Stimulated activated CD4-positive, alpha-beta T cell treated with anti-CD3 and anti-CD28 coated beads, Interleukin-1b, Interleukin-23, amount 100 ng/mL, for 48 hours (primary cell): ENCODE results near the gene MALRD1.
"Not testable (repeated sequence)": the region's sequence is repeated elsewhere in the genome, so short reads cannot be mapped to it uniquely, and the experiment has no call there.

Experiments used
- DNase-seq: peaks from one replicate; pipeline ENCODE4 v3.0.0-alpha.2; 2020

MALRD1 gene

DNA sequence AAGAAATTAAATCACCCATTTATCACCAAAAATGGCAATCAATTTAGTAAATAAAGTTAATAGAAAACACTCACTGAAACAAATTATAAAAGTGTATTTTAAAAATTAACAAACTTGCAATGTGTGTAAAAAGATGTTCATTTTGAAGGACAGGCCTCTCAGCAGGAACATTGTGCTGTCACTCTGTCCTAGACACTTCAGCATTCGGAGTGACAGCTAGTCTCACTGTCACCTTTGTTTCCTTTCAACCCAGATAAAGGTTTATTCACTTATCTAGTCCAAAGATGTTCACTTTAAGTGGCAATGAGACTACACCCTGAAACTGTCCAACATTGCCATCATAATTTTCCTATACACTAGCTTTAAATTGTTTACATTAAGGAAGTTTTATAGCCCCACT is 675.7 kb downstream of the MALRD1 start:
- DNase-seq: no peak

DNA sequence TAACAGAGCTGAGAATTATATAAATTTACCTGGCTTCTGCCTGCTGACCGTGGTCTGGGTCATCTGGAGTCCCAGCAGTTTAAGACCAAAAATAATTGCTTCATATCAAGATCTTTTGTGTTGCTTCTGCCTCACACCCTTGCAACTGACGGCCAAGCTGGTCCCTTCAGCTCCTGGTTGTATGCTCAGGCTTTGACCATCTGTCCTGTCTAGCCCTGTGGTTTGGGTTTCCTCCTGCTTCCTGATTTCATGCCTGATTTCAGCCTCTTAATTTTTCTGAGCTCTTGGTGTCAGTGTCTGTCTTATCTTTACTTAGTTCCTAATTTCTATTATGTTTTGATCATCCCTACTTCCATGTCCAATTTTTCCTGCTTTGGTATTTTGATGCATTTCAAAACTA is 679.8 kb downstream of the MALRD1 start:
- DNase-seq: no peak

DNA sequence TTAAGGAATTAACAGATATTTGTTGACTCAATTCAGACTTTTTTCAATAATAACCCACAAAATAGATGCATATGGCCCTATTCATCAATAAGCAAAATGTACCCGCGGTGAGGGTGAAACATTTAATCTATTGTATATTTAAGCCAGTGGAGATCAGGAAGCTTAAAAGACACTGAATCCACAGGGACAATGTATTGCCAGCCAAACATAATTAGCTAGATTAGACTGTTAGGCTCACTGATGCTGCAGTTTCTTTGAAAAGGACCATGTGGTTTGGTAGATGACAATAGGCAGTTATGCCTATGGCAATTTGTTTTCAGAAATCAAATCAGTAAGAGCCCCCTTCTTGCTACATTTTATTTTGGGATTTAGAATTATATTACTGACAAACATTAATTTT is 680.4 kb downstream of the MALRD1 start:
- no peak for DNase-seq

DNA sequence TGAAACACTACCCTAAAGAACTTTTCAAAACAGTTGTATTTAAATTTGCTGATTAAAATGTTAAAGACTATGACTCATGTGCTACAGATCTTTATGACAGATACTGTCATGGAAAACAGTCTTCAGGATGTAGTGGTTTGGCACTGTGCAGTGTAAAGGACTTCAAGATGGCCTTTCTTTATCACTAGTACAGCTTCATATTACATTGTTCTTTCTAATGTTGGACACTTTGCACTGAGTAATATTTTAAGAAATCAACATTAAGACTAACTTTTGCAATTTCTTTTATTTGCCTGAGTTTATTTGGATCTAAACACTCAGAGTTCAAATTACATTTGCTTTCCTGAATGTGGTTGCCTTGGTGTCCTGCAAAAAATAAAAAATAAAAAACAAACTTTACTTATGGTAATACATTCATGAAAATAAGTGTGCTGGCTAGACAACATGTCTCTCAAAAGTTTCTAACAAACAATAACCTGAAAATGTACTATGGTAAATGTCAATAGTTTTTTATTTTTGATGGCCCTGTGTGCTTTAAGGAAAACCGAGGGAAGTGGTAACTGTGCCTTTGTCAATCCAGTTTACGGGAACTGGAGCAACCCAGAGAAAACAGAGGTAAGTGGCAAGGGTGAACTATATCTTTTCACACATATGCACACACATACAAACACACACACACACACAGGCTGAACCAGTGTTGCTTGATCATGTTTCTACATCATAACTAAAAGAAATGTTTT is 681.7 kb downstream of the MALRD1 start:
- no peak for DNase-seq

DNA sequence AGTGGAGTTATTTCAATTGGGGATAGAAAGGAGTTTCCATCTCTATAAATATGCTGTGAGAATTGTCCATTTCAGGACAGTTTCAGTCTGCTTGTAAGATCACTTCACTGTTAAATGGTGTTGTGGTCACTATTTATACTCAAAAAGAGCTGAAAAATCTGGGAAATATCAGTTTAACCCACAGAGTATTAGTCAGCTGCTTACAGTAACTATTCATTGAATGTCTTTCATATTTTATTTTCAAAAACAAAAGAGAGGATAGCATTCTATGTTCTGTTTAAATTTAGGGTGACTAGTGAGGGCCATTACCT is 682.3 kb downstream of the MALRD1 start:
- DNase-seq: no peak

DNA sequence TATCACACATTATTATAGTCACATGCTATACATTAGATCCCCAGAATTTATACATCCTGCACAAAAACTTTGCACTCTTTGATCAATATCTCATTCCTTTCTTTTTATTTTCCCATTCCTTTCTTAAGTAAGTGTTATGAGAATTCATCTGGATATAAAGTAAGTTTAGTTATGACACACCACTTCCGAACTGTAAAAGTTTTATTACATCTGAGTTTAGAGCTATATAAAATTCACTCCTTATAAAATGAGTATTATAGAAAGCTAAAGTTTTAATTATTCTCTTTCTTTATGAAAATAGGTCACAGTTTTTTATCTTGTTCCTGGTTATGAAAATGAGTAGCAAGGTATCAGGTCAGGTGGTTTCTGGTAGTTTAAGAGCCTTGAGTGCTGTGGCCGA is 683.0 kb downstream of the MALRD1 start:
- no peak for DNase-seq

DNA sequence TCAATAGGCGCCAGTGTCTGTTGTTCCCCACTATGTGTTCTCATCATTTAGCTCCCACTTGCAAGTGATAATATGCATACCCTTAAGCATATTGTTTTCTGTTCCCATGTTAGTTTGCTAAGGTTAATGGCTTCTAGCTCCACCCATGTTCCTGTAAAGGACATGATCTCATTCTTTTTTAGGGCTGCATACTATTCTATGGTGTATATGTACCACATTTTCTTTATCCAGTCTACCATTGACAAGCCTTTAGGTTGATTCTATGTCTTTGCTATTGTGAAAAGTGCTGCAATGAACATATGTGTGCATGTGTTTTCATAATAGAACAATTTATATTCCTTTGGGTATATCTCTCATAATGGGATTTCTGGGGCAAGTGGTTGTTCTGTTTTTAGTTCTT is 689.8 kb downstream of the MALRD1 start:
- DNase-seq: no peak

DNA sequence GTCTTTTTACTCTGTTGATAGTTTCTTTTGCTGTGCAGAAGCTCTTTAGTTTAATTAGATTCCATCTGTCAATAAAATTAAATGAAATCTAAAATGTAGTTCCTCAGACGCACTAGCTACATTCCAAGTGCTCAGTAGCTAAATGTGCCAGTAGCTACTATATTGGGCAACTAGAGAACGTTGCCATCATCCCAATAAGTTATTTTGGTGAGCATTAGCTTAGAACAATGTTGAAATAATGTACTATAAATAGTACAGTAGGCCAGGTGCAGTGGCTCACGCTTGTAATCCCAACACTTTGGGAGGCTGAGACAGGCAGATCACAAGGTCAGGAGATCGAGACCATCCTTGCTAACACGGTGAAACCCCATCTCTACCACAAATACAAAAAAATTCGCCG is 690.6 kb downstream of the MALRD1 start:
- not testable (repeated sequence) for DNase-seq

DNA sequence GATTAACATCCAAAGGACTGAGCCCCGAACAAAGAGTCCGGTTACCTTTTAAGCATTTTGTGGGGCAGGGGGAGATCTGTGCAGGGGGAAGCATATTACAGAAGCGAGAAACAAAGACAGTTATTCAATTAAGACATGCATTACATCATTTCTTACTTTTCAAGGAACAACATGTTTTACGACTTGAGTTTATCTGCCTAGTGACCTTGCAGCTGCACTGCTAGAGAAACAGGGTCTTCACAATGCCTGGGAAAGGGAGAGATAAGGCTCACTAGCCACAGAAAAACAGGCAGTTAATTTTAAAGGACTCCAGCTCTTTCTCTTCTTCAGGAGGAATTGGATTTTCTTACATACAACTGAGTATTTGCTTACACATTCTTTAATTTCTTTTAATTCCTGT is 693.5 kb downstream of the MALRD1 start:
- DNase-seq: not testable (repeated sequence)

DNA sequence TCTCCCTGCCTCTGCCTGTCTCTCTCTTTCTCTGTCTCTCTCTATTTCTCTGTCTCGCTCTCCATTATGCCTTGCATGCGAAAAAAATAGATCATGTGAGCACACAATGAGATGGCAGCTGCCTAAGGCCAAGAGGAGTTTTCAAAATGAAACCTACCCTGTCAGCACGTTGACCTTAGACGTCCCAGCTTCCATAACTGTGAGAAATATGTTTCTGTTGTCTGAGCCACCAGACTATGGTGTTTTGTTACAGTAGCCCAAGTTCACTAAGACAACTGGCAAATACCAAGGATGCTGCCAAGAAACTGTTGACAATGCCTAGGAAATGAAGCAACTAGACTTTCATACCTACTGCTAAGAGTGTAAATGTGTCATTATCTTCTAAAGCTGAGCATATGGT is 697.1 kb downstream of the MALRD1 start:
- DNase-seq: no peak

DNA sequence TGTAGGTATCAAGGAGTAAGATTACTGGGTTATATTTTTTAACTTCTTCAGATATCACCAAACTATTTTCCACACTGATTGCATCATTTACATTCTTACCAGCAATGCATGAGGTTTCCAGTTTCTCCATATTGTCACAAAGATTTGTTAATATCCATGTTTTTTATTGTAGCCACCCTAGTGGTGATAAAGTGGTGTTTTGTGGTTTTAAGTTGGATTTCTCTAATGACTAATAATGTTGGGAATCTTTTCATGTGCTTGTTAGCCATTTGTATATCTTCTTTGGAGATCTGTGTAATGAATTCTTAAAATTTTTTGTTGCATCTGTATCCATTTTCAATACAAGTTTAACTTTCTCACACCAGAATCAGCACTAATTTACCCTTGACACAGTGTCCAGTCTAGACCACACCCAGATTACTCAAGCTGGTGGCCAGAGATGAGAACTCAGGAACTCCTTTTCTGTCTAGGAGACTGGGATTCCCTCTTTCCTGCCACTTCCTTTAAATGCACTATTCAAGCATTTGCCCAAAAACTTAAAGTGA is 700.7 kb downstream of the MALRD1 start:
- DNase-seq: no peak

DNA sequence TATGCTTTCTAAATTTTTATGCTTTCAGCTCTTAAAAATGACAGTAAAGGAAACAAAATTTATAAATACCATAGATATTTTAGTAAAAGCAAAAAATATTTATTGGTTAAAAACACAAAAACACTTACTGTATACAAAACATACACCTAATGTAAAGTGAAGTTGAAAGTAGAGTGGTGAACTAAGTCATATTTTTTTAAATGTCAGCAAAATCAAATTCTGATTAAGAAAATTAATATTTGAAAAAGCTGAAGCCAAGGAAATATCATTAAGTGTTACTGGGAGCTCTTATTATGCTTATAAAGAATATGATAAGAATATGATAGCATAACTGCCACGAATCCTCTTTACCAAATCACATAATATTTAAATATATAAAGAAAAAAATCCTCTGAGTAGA is 702.4 kb downstream of the MALRD1 start:
- no peak for DNase-seq

DNA sequence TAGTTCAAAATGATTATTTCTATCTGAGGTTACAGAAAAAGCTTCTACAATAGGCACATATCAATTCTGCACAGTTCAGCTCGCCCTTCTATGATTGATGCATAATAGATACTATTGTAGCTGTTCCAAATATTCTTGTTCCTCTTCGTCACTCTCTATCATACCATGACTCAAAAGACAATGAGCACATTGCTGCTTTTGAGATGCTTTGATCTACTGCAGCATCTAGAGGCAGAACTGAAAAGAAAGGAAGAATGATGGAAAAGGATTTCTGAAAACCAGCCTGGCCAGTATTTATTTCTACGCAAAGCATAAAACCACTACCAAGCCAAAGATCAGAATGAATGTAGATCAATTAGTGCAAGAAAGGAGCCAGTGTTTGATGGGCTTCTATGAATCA is 708.3 kb downstream of the MALRD1 start:
- no peak for DNase-seq

DNA sequence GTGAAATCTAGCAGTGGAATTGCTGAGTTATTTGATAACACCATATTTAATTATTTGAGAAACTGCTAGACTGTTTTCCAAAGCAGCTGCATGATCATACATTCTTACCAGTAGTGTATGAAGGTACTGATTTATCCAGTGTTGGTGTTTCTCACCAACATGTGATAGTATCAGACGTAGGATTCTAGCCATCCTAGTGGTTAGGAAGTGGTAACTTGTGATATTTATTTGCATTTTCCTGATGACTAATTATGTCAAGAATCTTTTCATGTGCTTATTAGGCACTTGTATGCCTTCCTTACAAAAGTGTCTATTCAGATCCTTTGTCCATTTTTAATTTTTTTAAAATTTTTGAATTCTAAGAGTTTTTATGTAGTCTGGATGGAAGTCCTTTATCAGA is 713.4 kb downstream of the MALRD1 start:
- no peak for DNase-seq

DNA sequence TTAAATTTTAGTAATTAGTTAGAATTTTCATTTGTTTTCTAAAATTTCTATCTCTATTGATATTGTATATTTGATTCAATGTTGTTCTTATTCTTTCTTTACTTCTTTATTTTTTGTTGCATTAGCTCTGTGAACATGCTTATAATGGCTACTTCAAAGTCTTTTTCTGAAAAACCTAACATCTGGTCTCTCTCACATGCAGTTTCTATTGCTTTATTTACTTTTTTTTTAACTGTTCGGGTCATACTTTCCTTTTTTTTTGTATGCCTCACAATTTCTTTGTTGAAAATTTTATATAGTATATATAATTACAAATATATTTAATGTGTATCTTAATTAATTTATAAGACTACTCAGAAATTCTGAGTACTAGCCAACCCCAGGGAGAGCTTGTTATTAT is 715.5 kb downstream of the MALRD1 start:
- no peak for DNase-seq

DNA sequence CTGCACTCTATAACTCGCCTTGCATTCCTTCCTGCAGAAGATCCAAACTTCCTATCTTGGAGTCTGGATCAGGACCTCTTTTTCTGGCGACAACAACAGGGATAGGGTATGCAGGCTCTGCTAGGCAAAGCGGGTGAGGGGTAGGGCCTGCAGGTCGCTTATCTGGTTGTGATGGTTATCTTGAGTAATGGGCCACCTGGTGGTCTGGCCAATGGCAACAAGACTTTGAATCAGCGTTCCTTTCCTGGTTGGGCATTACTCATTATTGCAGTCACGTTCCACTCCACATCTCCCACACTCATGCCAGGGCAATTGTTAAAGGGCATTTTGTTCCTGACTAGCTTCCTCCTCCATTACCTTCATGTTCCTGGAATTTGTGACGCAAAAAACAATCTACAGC is 719.3 kb downstream of the MALRD1 start:
- no peak for DNase-seq

DNA sequence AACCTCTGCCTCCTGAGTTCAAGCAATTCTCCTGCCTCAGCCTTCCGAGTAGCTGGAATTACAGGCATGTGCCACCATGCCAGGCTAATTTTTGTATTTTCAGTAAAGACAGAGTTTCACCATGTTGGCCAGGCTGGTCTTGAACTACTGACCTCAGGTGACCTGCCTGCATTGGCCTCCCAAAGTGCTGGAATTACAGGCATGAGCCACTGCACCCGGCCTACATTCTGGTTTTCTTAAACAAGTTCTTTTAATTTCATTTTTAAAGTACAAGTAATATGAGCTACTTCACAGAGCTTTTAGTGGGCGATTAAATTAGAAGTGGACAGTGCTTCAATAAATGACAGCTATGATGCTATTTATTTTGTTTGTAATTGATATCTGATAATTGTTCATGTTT is 721.2 kb downstream of the MALRD1 start:
- not testable (repeated sequence) for DNase-seq

DNA sequence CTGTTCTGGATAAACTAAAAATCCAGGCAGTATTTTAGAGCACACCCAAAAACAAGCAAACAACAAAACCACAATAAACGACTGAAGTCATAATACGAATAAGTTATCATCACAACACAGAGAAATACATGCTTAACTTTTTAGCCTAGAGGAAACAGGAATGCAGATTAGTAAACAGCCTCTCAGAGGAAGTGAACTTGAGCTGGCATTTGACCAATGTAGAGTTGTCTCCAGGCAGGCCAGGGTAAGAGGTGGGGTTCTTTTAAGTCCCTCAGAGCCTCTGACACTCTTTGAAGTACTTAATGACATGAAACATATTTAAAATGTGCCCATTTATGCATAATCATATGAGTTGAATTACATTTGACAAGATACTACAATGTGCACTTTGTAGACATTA is 724.4 kb downstream of the MALRD1 start:
- DNase-seq: no peak

DNA sequence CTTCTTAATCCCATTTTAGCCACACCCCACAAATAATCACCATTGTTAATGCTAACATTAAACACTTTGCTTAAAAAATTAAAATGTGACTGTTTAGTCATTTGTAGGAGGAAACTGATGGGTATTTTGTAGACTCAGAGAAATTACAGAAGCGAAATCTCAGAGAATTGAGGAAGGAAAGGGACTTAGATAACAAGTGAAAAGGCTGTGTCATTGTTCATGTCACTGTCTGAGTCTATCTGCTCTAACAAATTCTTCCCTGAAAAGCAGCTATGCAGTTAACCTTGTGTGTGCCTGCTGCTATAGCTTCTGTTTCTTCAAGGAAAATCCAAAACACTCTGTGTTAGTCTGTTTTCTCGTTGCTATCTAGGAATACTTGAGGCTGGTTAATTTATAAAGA is 726.7 kb downstream of the MALRD1 start:
- DNase-seq: no peak

DNA sequence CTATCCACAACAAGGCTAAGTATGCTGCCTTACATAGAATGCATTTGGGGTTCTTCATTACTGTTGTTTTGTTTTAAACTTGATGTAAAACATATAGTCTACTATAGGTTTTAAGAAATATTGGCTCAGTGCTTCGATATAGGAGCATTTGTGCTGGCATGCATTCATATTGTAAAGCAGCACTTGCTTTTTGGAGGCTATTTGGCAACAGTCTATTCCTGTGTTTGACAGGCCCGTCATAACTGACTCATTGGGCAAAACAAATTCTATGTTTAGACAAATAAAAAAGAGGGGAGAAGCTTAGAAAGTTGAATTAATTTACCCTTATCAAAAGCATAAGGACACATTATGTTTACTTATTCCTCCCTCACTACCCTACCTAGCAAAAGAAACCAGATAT is 729.2 kb downstream of the MALRD1 start:
- no peak for DNase-seq

DNA sequence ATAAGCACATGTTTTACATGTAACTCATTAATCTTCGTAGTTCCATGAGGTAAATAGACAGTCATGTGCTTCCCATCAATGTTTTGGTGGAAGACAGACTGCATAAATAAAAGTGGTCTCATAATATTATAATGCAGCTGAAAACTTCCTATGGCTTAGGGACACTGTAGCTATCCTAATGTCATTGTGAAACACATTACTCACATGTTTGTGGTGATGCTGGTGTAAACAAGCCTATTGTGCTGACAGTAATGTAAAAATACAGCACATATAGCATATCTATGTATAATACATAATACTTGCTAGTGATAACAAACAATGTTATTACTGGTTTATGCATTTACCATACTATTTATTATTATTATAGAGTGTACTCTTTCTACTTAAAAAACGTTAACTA is 730.4 kb downstream of the MALRD1 start:
- no peak for DNase-seq

DNA sequence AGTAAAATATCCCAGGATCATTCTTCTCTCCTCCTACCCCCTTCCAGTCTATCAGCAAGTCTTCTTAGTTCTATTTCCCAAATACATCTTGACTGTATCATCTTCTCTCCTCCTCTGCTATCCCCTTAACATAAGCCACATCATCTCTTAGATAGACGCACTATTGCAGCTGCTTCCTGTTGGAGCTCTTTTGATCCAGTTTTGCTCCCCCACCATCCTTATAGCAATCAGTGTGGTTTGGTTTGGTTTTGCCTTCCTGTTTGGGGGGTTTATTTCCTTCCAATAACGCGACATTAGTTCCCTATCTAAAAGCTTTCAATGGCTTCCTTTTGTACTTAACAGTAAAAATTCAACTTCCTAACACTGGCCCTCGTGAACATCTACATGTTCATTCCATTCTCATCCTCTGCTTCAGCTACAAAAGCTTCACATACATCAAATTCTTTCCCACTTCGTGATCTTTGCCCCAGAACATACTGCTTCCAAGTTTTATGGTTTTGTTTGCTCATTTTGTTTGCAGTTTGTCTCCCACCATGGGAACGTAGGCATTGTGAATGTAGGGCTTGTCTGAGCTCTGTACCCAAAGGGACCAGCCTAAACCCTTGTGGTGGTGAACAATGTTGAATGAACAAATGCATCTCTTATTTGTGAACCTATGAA is 734.0 kb downstream of the MALRD1 start:
- DNase-seq: no peak

DNA sequence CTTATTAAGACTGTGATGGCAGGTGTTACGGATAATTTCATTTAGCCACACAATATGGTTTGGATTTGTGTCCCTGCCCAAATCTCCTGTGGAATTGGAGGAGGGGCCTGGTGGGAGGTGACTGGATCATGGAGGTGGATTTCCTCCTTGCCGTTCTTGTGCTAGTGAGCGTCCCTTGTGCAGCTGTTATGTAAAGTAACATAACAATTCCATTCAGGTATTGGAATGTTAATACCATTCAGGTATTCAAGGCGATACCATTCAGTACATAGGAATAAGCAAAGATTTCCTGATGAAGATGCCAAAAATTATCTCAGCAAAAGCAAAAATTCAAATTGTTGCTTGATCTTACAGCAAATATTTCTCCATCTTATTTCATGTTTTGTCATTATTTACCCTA is 735.1 kb downstream of the MALRD1 start:
- no peak for DNase-seq
